Endothelial cell of umbilical vein (primary cell): ENCODE results near the gene KRT37. TPM values are rescaled to one million over a fixed set of nuclear protein-coding genes. Genes with fewer than 3 reads are reported as not detected.

Experiments used
- BruUV-seq: library from RNA; stranded (reverse); fragments of 400-500 nt; replicated peaks from 2 replicates; lab custom pipeline; 2021; lab: Mats Ljungman, UMichigan
- CTCF ChIA-PET: fragments of 300-600, 350-600 bp; sonication (Branson Sonifier 250); formaldehyde crosslinking; loops from one replicate; lab custom pipeline; 2021; ENCODE audit warnings: antibody characterized with exemption, inconsistent platforms; lab: Charles Lee
- POLR2A ChIA-PET: fragments of 300-600, 350-600 bp; sonication (Branson Sonifier 250); formaldehyde crosslinking; loops from one replicate; lab custom pipeline; 2021; ENCODE audit warnings: antibody characterized with exemption, inconsistent platforms; lab: Charles Lee
- DNase-seq: peaks from one replicate; pipeline ENCODE4 v3.0.0-alpha.2; 2011; ENCODE audit warnings: low read depth, low spot score
- FAIRE-seq: peaks from 2 replicates; lab custom pipeline; 2011; peaks lifted over from hg19 to GRCh38; lab: Jason Lieb, UNC
- H2AFZ ChIP-seq: 2 replicates; pipeline ENCODE4 v1.6.0; 2012; ENCODE audit warnings: low read depth, low read length, control low read depth, inconsistent platforms
- H3K27ac ChIP-seq: 2 replicates; pipeline ENCODE4 v1.5.1; 2011; ENCODE audit warnings: low read depth, mild to moderate bottlenecking, control low read depth, low read length, moderate library complexity; ENCODE audit not compliant: insufficient read depth
- H3K27me3 ChIP-seq, 2 experiments: 2 replicates each; pipeline versions ENCODE4 v1.6.0 to v1.6.1; 2011; ENCODE audit warnings: low read length in 2 of 2, mixed read lengths in 1 of 2; ENCODE audit not compliant: control insufficient read depth in 2 of 2, insufficient read depth in 2 of 2
- H3K36me3 ChIP-seq, 2 experiments: 2 replicates in 1 of 2; 3 replicates in 1 of 2; pipeline ENCODE4 v1.5.1; 2011; ENCODE audit warnings: low read length in 2 of 2, mild to moderate bottlenecking in 1 of 2, moderate library complexity in 1 of 2; ENCODE audit not compliant: control insufficient read depth in 2 of 2, insufficient read depth in 2 of 2; ENCODE audit errors: extremely low read depth in 1 of 2
- H3K4me1 ChIP-seq: 3 replicates; pipeline ENCODE4 v1.5.1; 2011; ENCODE audit warnings: mild to moderate bottlenecking, low read length; ENCODE audit not compliant: control insufficient read depth, insufficient read depth; ENCODE audit errors: extremely low read depth
- H3K4me2 ChIP-seq: 2 replicates; pipeline ENCODE4 v1.6.1; 2011; ENCODE audit warnings: low read length, control low read depth, mixed read lengths; ENCODE audit not compliant: insufficient read depth
- H3K4me3 ChIP-seq, 3 experiments: fragments of 200-600 bp in 1 of 3; sonication (generic), shearing (Covaris generic) in 1 of 3; replicated peaks in 1 of 3; 2 replicates each; pipeline ENCODE4 v1.5.1; 2011 to 2016; ENCODE audit warnings: control low read depth in 3 of 3, low read length in 3 of 3, mild to moderate bottlenecking in 2 of 3, inconsistent platforms in 1 of 3, low read depth in 1 of 3, moderate library complexity in 1 of 3; ENCODE audit not compliant: insufficient read depth in 1 of 3
- H3K79me2 ChIP-seq: 2 replicates; pipeline ENCODE4 v1.6.0; 2012; ENCODE audit warnings: low read length, inconsistent platforms; ENCODE audit not compliant: control insufficient read depth, insufficient read depth
- H3K9ac ChIP-seq: replicated peaks from 2 replicates; pipeline ENCODE3; 2011; ENCODE audit warnings: low read length, control low read depth; ENCODE audit not compliant: insufficient read depth; ENCODE audit errors: extremely low read depth
- H3K9me1 ChIP-seq: replicated peaks from 3 replicates; pipeline ENCODE4 v1.6.0; 2011; ENCODE audit warnings: mild to moderate bottlenecking, low read length; ENCODE audit not compliant: control insufficient read depth, insufficient read depth; ENCODE audit errors: extremely low read depth
- H3K9me3 ChIP-seq: replicated peaks from 2 replicates; pipeline ENCODE4 v1.5.1; 2012; ENCODE audit warnings: low read length, inconsistent platforms; ENCODE audit not compliant: control insufficient read depth, insufficient read depth
- H4K20me1 ChIP-seq: replicated peaks from 2 replicates; pipeline ENCODE3; 2011; ENCODE audit warnings: mild to moderate bottlenecking, low read length; ENCODE audit not compliant: control insufficient read depth, insufficient read depth; ENCODE audit errors: extremely low read depth
- EZH2 ChIP-seq: IDR thresholded peaks from 2 replicates; pipeline ENCODE4 v1.6.1; 2012; ENCODE audit warnings: borderline replicate concordance, low read depth, mild to moderate bottlenecking, moderate library complexity, low read length, inconsistent platforms; ENCODE audit not compliant: severe bottlenecking
- FOS ChIP-seq: IDR thresholded peaks from 2 replicates; pipeline ENCODE4 v1.6.1; 2011; ENCODE audit warnings: mild to moderate bottlenecking, low read length, moderate library complexity, borderline replicate concordance; ENCODE audit not compliant: insufficient read depth
- GATA2 ChIP-seq: IDR thresholded peaks from 2 replicates; pipeline ENCODE4 v1.7.0; 2011; ENCODE audit warnings: low read depth, mild to moderate bottlenecking, moderate library complexity, mixed read lengths, low read length; ENCODE audit not compliant: insufficient read length, insufficient read depth
- JUN ChIP-seq: IDR thresholded peaks from 2 replicates; pipeline ENCODE4 v1.6.1; 2011; ENCODE audit warnings: borderline replicate concordance, low read depth; ENCODE audit not compliant: insufficient read length, insufficient read depth
- MYC ChIP-seq: IDR thresholded peaks from one replicate; pipeline ENCODE4 v1.6.1; 2011; ENCODE audit warnings: mild to moderate bottlenecking, low read depth, low read length
- POLR2A ChIP-seq: IDR thresholded peaks from 2 replicates; pipeline ENCODE4 v1.6.1; 2012; ENCODE audit warnings: low read depth, mild to moderate bottlenecking, control low read depth, low read length
- POLR2AphosphoS5 ChIP-seq: IDR thresholded peaks from 2 replicates; pipeline ENCODE4 v1.6.1; 2012; ENCODE audit warnings: low read depth, mild to moderate bottlenecking, control low read depth, low read length, moderate library complexity; ENCODE audit not compliant: insufficient read depth
- dilution Hi-C: fragments of 300-500 bp; cut with MboI; formaldehyde crosslinking; loops from one replicate; pipeline ENCODE4 v1.15.0; 2019; ENCODE audit warnings: low sequenced_read_pairs; ENCODE audit not compliant: extremely low pct_ligation_motif_present
- intact Hi-C: fragments of 100-400 bp; cut with micrococcal nuclease; formaldehyde crosslinking; loops from one replicate; pipeline ENCODE4 v1.10.0; 2022
- polyA plus RNA-seq, 4 experiments: library from polyadenylated mRNA; depleted of rRNA in 3 of 4; stranded (reverse) in 3 of 4; unstranded in 1 of 4; fragments of >200 nt; gene quantifications; 2 replicates each; pipeline versions ENCODE4 v1.2.1 to v1.2.3, GENCODE V29; 2011 to 2012; ENCODE audit warnings: missing spikeins in 1 of 4
- total RNA-seq: library from RNA; stranded (reverse); gene quantifications from 2 replicates; pipeline ENCODE4 v1.2.3, GENCODE V29; 2021
- TF ChIP-seq, protein P1 (sequence below), 2 donors: IDR thresholded peaks; 1 replicate in 1 of 2; 2 replicates in 1 of 2; pipeline ENCODE4 v1.5.1; 2011; ENCODE audit warnings: low read length in 2 of 2, mild to moderate bottlenecking in 2 of 2, moderate library complexity in 2 of 2, control low read depth in 1 of 2, inconsistent platforms in 1 of 2, low read depth in 1 of 2; ENCODE audit not compliant: insufficient read depth in 1 of 2; ENCODE audit errors: extremely low read depth in 1 of 2
- TF ChIP-seq, protein P2 (sequence below): IDR thresholded peaks from 2 replicates; pipeline ENCODE4 v1.6.1; 2011; ENCODE audit not compliant: insufficient read depth, insufficient read length

The KRT37 gene
- total and polyA plus RNA-seq, 2 donors (not counting 3 experiments of a cell fraction or from before 2014, with no cell fraction given): not detected

- Histone ChIP-seq H3K4me3 (no peak overlapping the region), H3K9ac (no peak overlapping the region), H3K4me2 (no peak overlapping the region), H3K27ac (no peak overlapping the region), H3K9me3 (no peaks in the 10 kb centered on the region), H2AFZ (no peak overlapping the region), H3K79me2 (no peaks in the 10 kb centered on the region), H3K36me3 (no peaks in the 10 kb centered on the region), H3K4me1 (peaks cover 18% of the 10 kb centered on the region), H3K9me1 (no peaks in the 10 kb centered on the region), H4K20me1 (no peaks in the 10 kb centered on the region), H3K27me3 (no peaks in the 10 kb centered on the region)
- no peak for FAIRE-seq
- dilution Hi-C loops: no loop called here
- DNase-seq: no peak
- intact Hi-C loops: loop anchor here (10.0 kb wide), 1 partner anchor 89 kb away; no protein-coding TSS in a partner anchor
- CTCF ChIA-PET: interaction anchor here (3.6 kb wide), 1 partner anchor 142 kb away, joined by 20 read pairs; no protein-coding TSS in a partner anchor
- TF ChIP-seq MYC (no peak), GATA2 (no peak), JUN (no peak), POLR2AphosphoS5 (no peak), FOS (no peak), EZH2 (no peak), POLR2A (no peak)
- TF ChIP-seq, protein P1, sequence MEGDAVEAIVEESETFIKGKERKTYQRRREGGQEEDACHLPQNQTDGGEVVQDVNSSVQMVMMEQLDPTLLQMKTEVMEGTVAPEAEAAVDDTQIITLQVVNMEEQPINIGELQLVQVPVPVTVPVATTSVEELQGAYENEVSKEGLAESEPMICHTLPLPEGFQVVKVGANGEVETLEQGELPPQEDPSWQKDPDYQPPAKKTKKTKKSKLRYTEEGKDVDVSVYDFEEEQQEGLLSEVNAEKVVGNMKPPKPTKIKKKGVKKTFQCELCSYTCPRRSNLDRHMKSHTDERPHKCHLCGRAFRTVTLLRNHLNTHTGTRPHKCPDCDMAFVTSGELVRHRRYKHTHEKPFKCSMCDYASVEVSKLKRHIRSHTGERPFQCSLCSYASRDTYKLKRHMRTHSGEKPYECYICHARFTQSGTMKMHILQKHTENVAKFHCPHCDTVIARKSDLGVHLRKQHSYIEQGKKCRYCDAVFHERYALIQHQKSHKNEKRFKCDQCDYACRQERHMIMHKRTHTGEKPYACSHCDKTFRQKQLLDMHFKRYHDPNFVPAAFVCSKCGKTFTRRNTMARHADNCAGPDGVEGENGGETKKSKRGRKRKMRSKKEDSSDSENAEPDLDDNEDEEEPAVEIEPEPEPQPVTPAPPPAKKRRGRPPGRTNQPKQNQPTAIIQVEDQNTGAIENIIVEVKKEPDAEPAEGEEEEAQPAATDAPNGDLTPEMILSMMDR (IDR thresholded peaks at IDR 0.05; ENCODE audit: extremely low read depth in 1 of 2, insufficient read depth in 1 of 2, low read depth in 1 of 2, low read length in 2 of 2): no peak
- TF ChIP-seq, protein P2, sequence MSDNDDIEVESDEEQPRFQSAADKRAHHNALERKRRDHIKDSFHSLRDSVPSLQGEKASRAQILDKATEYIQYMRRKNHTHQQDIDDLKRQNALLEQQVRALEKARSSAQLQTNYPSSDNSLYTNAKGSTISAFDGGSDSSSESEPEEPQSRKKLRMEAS: no peak
- POLR2A ChIA-PET: no interaction called here
- no TSS peak for BruUV-seq
These were observed 18.2 kb downstream of the KRT37 start for GRCh38 chr17:41406205-41406604.
